Uterus (tissue), 4 donors: ENCODE results near the gene ALPP. TPM values are rescaled to one million over a fixed set of nuclear protein-coding genes. Genes with fewer than 3 reads are reported as not detected.

ENCODE experiments used
- DNase-seq, 2 donors: peaks; one replicate each; pipeline ENCODE4 v3.0.0-alpha.2; 2019 to 2020
- H3K27ac ChIP-seq, 2 donors: fragments of 200-600 bp; sonication (generic); 1 replicate in 1 of 2; 2 replicates in 1 of 2; pipeline ENCODE4 v1.5.1; 2016 to 2018
- H3K27me3 ChIP-seq, 2 donors: fragments of 200-600 bp; sonication (generic); one replicate each; pipeline ENCODE4 v1.5.1; 2018 to 2019; ENCODE audit warnings: control low read depth in 1 of 2
- H3K36me3 ChIP-seq, 2 donors: fragments of 200-600 bp; sonication (generic); one replicate each; pipeline ENCODE4 v1.5.1; 2019; ENCODE audit warnings: control low read depth in 1 of 2
- H3K4me1 ChIP-seq, 2 donors: fragments of 200-600 bp; sonication (generic); one replicate each; pipeline ENCODE4 v1.5.1; 2018 to 2019; ENCODE audit warnings: control low read depth in 1 of 2
- H3K4me3 ChIP-seq, 2 donors: fragments of 200-600 bp; sonication (generic); 1 replicate in 1 of 2; 2 replicates in 1 of 2; pipeline ENCODE4 v1.5.1; 2018 to 2019; ENCODE audit warnings: mild to moderate bottlenecking in 1 of 2
- H3K9me3 ChIP-seq, 2 donors: fragments of 200-600 bp; sonication (generic); one replicate each; pipeline ENCODE4 v1.5.1; 2019; ENCODE audit warnings: control low read depth in 1 of 2
- CTCF ChIP-seq, 4 experiments: fragments of 200-600 bp in 2 of 4; fragments of 450-650 bp in 2 of 4; sonication (generic) in 2 of 4; IDR thresholded peaks; one replicate each; pipeline ENCODE4 v1.5.1; 2016 to 2019; ENCODE audit warnings: antibody characterized with exemption in 4 of 4, mild to moderate bottlenecking in 2 of 4, moderate library complexity in 1 of 4
- POLR2A ChIP-seq, 2 donors: fragments of 450-650 bp; IDR thresholded peaks; one replicate each; pipeline ENCODE4 v1.6.1; 2016; ENCODE audit warnings: antibody characterized with exemption in 2 of 2, mild to moderate bottlenecking in 1 of 2, moderate library complexity in 1 of 2
- intact Hi-C: fragments of 100-400 bp; cut with DNase I; formaldehyde crosslinking; loops from one replicate; pipeline ENCODE4 v1.15.1; 2023; ENCODE audit warnings: low total_unique reads
- total RNA-seq, 4 donors: library from RNA; depleted of rRNA in 3 of 4; stranded (reverse); fragments of >200 nt in 3 of 4; gene quantifications; one replicate each; pipeline versions ENCODE4 v1.1.0 to v1.2.4, GENCODE V29; 2014 to 2023
- donor health status: DM: yes; HTN: yes; CAD: no.

ALPP gene
- total RNA-seq, 4 donors from 2014 or later = 0.62 TPM; not detected in 3

DNA sequence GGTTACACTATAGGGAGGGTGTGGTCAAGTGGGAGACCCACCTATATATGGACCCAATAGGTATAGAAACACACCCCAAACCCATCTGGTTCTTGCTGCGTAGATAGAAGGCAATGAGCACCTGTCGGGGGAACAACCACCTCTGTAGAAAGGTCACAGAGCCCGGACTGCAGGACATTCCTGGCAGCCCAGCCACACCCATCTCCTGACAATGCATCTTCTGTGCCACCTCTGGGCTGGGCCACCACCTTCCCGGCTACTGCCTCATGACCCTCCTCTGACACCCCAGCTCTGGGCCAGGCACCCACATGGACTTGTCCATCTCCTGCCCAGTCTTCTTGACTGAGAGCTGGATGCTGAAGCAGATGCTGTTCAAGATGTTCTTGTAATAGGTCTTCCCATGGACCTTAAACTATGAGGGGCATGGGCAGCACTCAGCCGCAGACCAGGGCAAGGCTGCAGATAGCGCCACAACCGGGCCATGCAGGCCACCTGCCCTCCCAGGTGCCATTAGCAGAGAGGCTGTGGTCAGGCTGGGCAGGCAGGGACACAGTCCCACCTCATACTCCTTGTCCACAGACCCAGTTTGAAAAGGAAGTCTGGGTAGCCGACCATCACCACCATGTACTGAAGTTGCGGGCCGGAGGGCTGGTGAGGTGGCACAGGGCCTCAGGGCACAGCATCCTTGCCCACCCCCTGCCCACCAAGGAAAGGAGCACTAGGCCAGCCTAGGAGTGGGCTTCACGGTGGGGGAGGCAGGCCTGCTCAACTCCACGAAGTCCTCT lies 37.4 kb downstream of the ALPP start:
- DNase-seq = no peak
- Histone ChIP-seq H3K27me3 (peaks cover 0 to 1% of the 10 kb centered on the region in 2 donors), H3K27ac (no peak overlapping the region), H3K4me1 (peaks cover 0 to 5% of the 10 kb centered on the region in 2 donors), H3K36me3 (no peaks in the 10 kb centered on the region), H3K4me3 (no peak overlapping the region), H3K9me3 (no peaks in the 10 kb centered on the region)
- TF ChIP-seq POLR2A (IDR thresholded peaks at IDR 0.05) = no peak
- TF ChIP-seq CTCF (IDR thresholded peaks at IDR 0.05) = no peak
- intact Hi-C loops = no loop called here

DNA sequence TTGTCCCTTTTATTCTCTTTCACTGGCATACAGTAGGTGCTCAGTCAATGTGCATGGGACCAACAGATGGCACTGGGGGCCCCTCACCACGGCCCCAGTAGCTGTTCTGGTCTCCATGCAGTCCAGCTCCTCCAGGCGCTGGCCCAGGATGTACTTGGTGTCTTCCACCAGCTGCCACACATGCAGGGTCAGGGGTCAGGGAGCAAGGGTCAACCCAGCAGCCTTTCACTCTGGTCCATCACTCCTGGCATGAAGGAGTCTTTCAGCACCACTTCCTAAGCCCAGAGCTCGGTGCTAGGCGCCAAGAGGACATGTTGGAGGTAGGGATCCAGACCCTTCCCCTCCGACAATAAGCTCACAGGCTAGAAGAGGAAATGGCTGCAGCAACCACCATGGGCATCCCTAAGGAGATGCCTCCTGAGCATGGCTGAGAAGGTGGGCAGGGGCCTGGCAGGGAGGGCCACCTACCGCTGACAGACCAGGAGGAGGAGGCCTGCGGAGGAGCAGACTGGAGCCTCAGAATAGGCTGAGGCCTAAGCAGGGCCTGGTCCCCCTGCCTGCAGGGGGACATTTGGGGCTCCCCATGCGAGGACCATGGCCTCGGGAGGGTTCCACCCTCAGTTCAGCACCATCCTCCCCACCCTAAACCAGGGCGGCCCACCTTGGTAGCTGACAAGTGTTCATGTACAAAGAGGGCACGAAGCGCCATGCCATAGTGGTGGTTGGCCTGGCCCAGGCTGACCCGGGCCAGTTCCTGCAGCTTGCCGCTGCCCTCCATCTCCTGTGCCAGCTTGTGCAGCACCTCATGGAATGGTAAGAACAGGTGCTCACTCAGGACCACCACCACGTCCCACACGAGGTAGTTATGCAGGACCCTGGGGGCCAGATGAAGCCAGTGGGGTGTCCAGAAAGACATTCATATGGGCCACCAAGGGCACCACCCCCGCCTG lies 38.2 kb downstream of the ALPP start:
- no peak for TF ChIP-seq POLR2A (IDR thresholded peaks at IDR 0.05)
- no peak for TF ChIP-seq CTCF (IDR thresholded peaks at IDR 0.05)
- no peak for DNase-seq
- Histone ChIP-seq H3K4me1 (peaks cover 0 to 5% of the 10 kb centered on the region in 2 donors), H3K9me3 (no peaks in the 10 kb centered on the region), H3K36me3 (no peaks in the 10 kb centered on the region), H3K4me3 (no peak overlapping the region), H3K27ac (no peak overlapping the region), H3K27me3 (peaks cover 0 to 9% of the 10 kb centered on the region in 2 donors)
- intact Hi-C loops = no loop called here

DNA sequence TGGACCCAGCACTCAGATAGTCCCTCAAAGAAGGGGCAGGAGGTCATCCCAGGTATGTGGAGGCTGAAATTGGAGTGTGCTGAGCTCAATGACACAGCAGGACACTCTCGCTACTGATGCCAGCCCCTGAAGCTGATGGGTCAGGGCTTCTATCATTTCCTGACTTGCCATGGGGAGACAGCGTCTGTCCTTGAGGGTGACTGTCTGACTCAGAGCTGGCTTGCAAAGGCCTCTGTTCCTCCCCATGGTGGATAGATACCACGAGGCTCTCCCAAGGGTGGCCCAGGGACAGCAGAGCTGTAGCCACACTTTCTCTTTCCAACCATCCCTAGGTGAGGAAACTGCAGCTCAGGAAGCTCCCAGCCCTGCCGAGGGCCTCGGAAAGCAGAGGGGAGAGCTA lies 38.9 kb downstream of the ALPP start:
- Histone ChIP-seq H3K4me3 (no peak overlapping the region), H3K9me3 (no peaks in the 10 kb centered on the region), H3K36me3 (no peaks in the 10 kb centered on the region), H3K4me1 (peaks cover 0 to 5% of the 10 kb centered on the region in 2 donors), H3K27ac (no peak overlapping the region), H3K27me3 (peaks cover 0 to 9% of the 10 kb centered on the region in 2 donors)
- TF ChIP-seq CTCF (IDR thresholded peaks at IDR 0.05) (no peak), POLR2A (IDR thresholded peaks at IDR 0.05) (no peak)
- intact Hi-C loops = no loop called here
- DNase-seq = no peak

DNA sequence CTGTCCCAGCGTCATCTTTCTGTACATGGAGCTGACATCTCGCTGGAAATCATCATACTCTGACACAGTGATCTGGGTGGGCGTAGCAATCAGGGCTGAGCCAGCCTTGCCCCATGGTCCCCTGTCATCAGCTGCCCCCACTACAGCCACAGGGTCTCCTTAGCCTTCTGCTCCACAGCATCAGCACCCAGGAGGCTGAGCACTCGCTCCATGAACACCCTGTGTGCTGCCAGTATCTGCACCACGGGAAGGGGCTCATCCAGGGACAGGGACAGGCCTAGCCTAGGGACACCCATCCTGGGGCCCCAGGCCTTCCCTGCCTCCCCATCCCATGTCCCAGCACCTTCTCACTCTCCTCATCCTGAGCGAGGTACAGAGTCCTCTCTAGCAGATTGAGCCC lies 39.5 kb downstream of the ALPP start:
- DNase-seq = no peak
- Histone ChIP-seq H3K36me3 (no peaks in the 10 kb centered on the region), H3K4me3 (no peak overlapping the region), H3K27ac (no peak overlapping the region), H3K9me3 (no peaks in the 10 kb centered on the region), H3K4me1 (peaks cover 0 to 5% of the 10 kb centered on the region in 2 donors), H3K27me3 (peaks cover 0 to 9% of the 10 kb centered on the region in 2 donors)
- no peak for TF ChIP-seq CTCF (IDR thresholded peaks at IDR 0.05)
- TF ChIP-seq POLR2A (IDR thresholded peaks at IDR 0.05) = no peak
- intact Hi-C loops = no loop called here
